ENCODE results near the gene PFDN6. TPM values are rescaled to one million over a fixed set of nuclear protein-coding genes. Genes with fewer than 3 reads are reported as not detected.
A peak's percentile ranks its signal among the peaks of the same experiment; 100 is the strongest.

The PFDN6 gene
- total RNA-seq: 72.8 and 95.3 TPM in 2 replicates
- polyA plus RNA-seq: 34.2 and 35.1 TPM in 2 replicates

- no peak for TF ChIP-seq CTCF (IDR thresholded peaks at IDR 0.05; ENCODE audit: low read depth, low read length)
- H3K27me3 ChIP-seq: no peaks in the 10 kb centered on the region
- H3K4me3 ChIP-seq: peak within 1 kb of the TSS; percentile 74
- no peaks in the 10 kb centered on the region for H3K9me3 ChIP-seq (ENCODE audit: low read depth)
- peaks cover 4% of the 10 kb centered on the region for H3K4me1 ChIP-seq (ENCODE audit: low read depth)
- DNase-seq (ENCODE audit: low read depth in 1 of 2, low spot score in 1 of 2): peak; percentile 89 to 90
- peaks cover 24% of the 10 kb centered on the region for H3K36me3 ChIP-seq
- peak within 1 kb of the TSS; percentile 22 for H3K27ac ChIP-seq
Observed at GRCh38 chr6:33288921-33289783, at the start of gene PFDN6, which contains the start of gene WDR46. Gene PFDN6 (plus strand): TSS chr6:33289601. CDS start chr6:33289857, 256 bp downstream. Gene WDR46 (minus strand): TSS chr6:33289239. CDS start chr6:33289170, 69 bp downstream.

GRCh38 chr6:33241968-33242367 lies 47.4 kb upstream of the PFDN6 start:
- DNase-seq (ENCODE audit: low read depth in 1 of 2, low spot score in 1 of 2): no peak
- no peaks in the 10 kb centered on the region for H3K36me3 ChIP-seq
- no peak overlapping the region for H3K4me3 ChIP-seq
- TF ChIP-seq CTCF (IDR thresholded peaks at IDR 0.05; ENCODE audit: low read depth, low read length): no peak
- no peaks in the 10 kb centered on the region for H3K4me1 ChIP-seq (ENCODE audit: low read depth)
- no peaks in the 10 kb centered on the region for H3K9me3 ChIP-seq (ENCODE audit: low read depth)
- peaks cover 17% of the 10 kb centered on the region for H3K27me3 ChIP-seq
- H3K27ac ChIP-seq: no peak overlapping the region

- Histone ChIP-seq H3K4me1 (ENCODE audit: low read depth) (no peaks in the 10 kb centered on the region), H3K4me3 (no peak overlapping the region), H3K36me3 (no peaks in the 10 kb centered on the region), H3K9me3 (ENCODE audit: low read depth) (no peaks in the 10 kb centered on the region), H3K27ac (no peak overlapping the region), H3K27me3 (peaks cover 17% of the 10 kb centered on the region)
- DNase-seq (ENCODE audit: low read depth in 1 of 2, low spot score in 1 of 2): no peak
- no peak for TF ChIP-seq CTCF (IDR thresholded peaks at IDR 0.05; ENCODE audit: low read depth, low read length)
Observed at GRCh38 chr6:33243476-33243875, 45.9 kb upstream of the PFDN6 start.

GRCh38 chr6:33247977-33248642 lies 41.3 kb upstream of the PFDN6 start:
- no peak overlapping the region for H3K27ac ChIP-seq
- H3K4me1 ChIP-seq (ENCODE audit: low read depth): no peaks in the 10 kb centered on the region
- H3K4me3 ChIP-seq: peak overlapping the region; percentile 45
- H3K27me3 ChIP-seq: peaks cover 9% of the 10 kb centered on the region
- peak; percentile 89 to 91 for DNase-seq (ENCODE audit: low read depth in 1 of 2, low spot score in 1 of 2)
- no peaks in the 10 kb centered on the region for H3K9me3 ChIP-seq (ENCODE audit: low read depth)
- H3K36me3 ChIP-seq: no peaks in the 10 kb centered on the region
- TF ChIP-seq CTCF (IDR thresholded peaks at IDR 0.05; ENCODE audit: low read depth, low read length): peak; percentile 85

GRCh38 chr6:33248643-33248931 lies 40.8 kb upstream of the PFDN6 start:
- Histone ChIP-seq H3K27me3 (peaks cover 5% of the 10 kb centered on the region), H3K4me1 (ENCODE audit: low read depth) (no peaks in the 10 kb centered on the region), H3K36me3 (no peaks in the 10 kb centered on the region), H3K9me3 (ENCODE audit: low read depth) (no peaks in the 10 kb centered on the region), H3K27ac (no peak overlapping the region), H3K4me3 (peak overlapping the region; percentile 45)
- peak in 1 of 2 donors; percentile 61 for DNase-seq (ENCODE audit: low read depth in 1 of 2, low spot score in 1 of 2)
- no peak for TF ChIP-seq CTCF (IDR thresholded peaks at IDR 0.05; ENCODE audit: low read depth, low read length)

Measured in cardiac muscle cell (in vitro differentiated cells and primary cell).